Sigmoid colon (tissue), 4 donors: Measurements from ENCODE around the gene MACROD2.

Source experiments
- EP300 ChIP-seq, 4 donors: sonication (generic); formaldehyde crosslinking; IDR thresholded peaks; one replicate each; pipeline ENCODE4 v1.6.1; 2017; ENCODE audit warnings: antibody characterized with exemption in 4 of 4
- POLR2A ChIP-seq, 2 donors: fragments of 450-650 bp; IDR thresholded peaks; one replicate each; pipeline ENCODE4 v1.6.1; 2016; ENCODE audit warnings: antibody characterized with exemption in 2 of 2, mild to moderate bottlenecking in 2 of 2, moderate library complexity in 2 of 2
- POLR2AphosphoS5 ChIP-seq, 4 donors: sonication (generic); formaldehyde crosslinking; IDR thresholded peaks; one replicate each; pipeline ENCODE4 v1.6.1; 2017; ENCODE audit warnings: antibody characterized with exemption in 4 of 4
- TF ChIP-seq, protein P1 (sequence below), 4 experiments: fragments of 450-650 bp in 3 of 4; fragments of 200-600 bp in 1 of 4; IDR thresholded peaks; one replicate each; pipeline ENCODE4 v1.5.1; 2016 to 2019; ENCODE audit warnings: antibody characterized with exemption in 4 of 4, mild to moderate bottlenecking in 3 of 4, moderate library complexity in 2 of 4

DNA sequence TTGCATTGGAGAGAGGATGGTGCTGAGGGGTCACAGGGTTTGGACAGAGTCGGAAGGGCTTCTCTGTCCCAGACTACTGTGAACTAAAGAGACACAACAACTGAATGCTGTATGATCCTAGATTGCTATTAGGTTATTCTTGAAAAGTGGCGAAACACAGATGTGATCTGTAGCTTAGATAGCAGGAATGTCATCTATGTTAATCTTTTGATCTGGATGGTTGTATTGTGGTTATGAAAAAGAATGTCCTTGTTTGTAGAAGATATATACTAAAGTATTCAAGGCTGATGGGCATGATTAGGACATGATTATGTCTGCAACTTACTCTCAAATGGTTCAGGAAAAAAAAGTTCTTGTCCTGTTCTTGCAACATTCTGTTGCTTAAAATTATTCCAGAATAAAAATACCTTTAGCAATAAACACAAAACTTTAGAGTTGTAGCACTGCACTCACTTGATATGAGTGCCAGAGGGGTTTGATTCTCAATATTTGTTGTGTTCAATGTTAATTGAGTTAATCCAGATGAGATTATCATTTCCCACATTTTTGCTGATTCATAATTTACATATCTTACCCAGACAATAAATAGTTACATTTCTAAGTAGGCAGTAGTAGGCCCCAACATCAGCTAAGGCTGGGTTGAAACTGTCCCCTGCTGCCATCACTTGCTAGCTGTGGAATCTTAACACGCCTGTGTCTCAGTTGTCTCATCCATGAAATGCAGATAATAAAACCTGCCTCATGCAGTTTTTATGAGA, 1932.8 kb downstream of the MACROD2 start:
- TF ChIP-seq, protein P1, sequence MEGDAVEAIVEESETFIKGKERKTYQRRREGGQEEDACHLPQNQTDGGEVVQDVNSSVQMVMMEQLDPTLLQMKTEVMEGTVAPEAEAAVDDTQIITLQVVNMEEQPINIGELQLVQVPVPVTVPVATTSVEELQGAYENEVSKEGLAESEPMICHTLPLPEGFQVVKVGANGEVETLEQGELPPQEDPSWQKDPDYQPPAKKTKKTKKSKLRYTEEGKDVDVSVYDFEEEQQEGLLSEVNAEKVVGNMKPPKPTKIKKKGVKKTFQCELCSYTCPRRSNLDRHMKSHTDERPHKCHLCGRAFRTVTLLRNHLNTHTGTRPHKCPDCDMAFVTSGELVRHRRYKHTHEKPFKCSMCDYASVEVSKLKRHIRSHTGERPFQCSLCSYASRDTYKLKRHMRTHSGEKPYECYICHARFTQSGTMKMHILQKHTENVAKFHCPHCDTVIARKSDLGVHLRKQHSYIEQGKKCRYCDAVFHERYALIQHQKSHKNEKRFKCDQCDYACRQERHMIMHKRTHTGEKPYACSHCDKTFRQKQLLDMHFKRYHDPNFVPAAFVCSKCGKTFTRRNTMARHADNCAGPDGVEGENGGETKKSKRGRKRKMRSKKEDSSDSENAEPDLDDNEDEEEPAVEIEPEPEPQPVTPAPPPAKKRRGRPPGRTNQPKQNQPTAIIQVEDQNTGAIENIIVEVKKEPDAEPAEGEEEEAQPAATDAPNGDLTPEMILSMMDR (IDR thresholded peaks at IDR 0.05), result no peak
- TF ChIP-seq POLR2AphosphoS5 (IDR thresholded peaks at IDR 0.05) (no peak), POLR2A (IDR thresholded peaks at IDR 0.05) (no peak), EP300 (IDR thresholded peaks at IDR 0.05) (no peak)
